Smooth muscle cell (in vitro differentiated cells): ENCODE measurements around the gene BPGM. TPM values are rescaled to one million over a fixed set of nuclear protein-coding genes. Genes with fewer than 3 reads are reported as not detected.

Experiments
- DNase-seq: peaks from one replicate; lab custom pipeline; 2025; ENCODE audit not compliant: unreplicated experiment; lab: John Stamatoyannopoulos, UW
- H2AFZ ChIP-seq: fragments of 200-600 bp; sonication (generic); 2 replicates; pipeline ENCODE4 v1.6.0; 2016; ENCODE audit warnings: antibody characterized with exemption, low read depth, mild to moderate bottlenecking
- H3F3A ChIP-seq: fragments of 200-600 bp; sonication (generic); 2 replicates; pipeline ENCODE4 v1.6.0; 2017; ENCODE audit warnings: antibody characterized with exemption, low read depth
- H3K27ac ChIP-seq: fragments of 200-600 bp; sonication (generic); 2 replicates; pipeline ENCODE4 v1.5.1; 2016; ENCODE audit warnings: low read depth, mild to moderate bottlenecking
- H3K27me3 ChIP-seq: fragments of 200-600 bp; sonication (generic); 2 replicates; pipeline ENCODE4 v1.6.1; 2016; ENCODE audit warnings: low read depth, mild to moderate bottlenecking
- H3K36me3 ChIP-seq: fragments of 200-600 bp; sonication (generic); 2 replicates; pipeline ENCODE4 v1.5.1; 2016; ENCODE audit warnings: low read depth
- H3K4me1 ChIP-seq: fragments of 200-600 bp; sonication (generic); 2 replicates; pipeline ENCODE4 v1.5.1; 2016; ENCODE audit warnings: low read depth
- H3K4me2 ChIP-seq: fragments of 200-600 bp; sonication (generic); 2 replicates; pipeline ENCODE4 v1.6.0; 2016; ENCODE audit warnings: mild to moderate bottlenecking
- H3K4me3 ChIP-seq: fragments of 200-600 bp; sonication (generic); 2 replicates; pipeline ENCODE4 v1.5.1; 2016; ENCODE audit warnings: mild to moderate bottlenecking
- H3K79me2 ChIP-seq: fragments of 200-600 bp; sonication (generic); 2 replicates; pipeline ENCODE4 v1.6.0; 2016; ENCODE audit warnings: low read depth, mild to moderate bottlenecking
- H3K9ac ChIP-seq: fragments of 200-600 bp; sonication (generic); 2 replicates; pipeline ENCODE4 v1.6.0; 2016; ENCODE audit warnings: low read depth
- H3K9me3 ChIP-seq: fragments of 200-600 bp; sonication (generic); replicated peaks from 2 replicates; pipeline ENCODE4 v1.5.1; 2016; ENCODE audit warnings: low read depth
- H4K20me1 ChIP-seq: fragments of 200-600 bp; sonication (generic); 2 replicates; pipeline ENCODE4 v1.6.0; 2016; ENCODE audit warnings: low read depth
- CTCF ChIP-seq: fragments of 200-600 bp; sonication (generic); IDR thresholded peaks from 2 replicates; pipeline ENCODE4 v1.5.1; 2017; ENCODE audit warnings: borderline replicate concordance, mild to moderate bottlenecking, antibody characterized with exemption; ENCODE audit not compliant: insufficient read depth, poor library complexity, severe bottlenecking
- WGBS: methylation state at CpG from one replicate; pipeline ENCODE4 v1.1.7; 2016; ENCODE audit warnings: low lambda C conversion rate; 5-methylcytosine and 5-hydroxymethylcytosine counted together
- polyA plus RNA-seq: library from polyadenylated mRNA; unstranded; fragments of >200 nt; fragmentation: Nextera tagmentation; extraction: Ambion mirVana; gene quantifications from 2 replicates; pipeline ENCODE4 v1.2.1, GENCODE V29; 2016
- total RNA-seq: library from RNA; depleted of rRNA; stranded (reverse); fragments of >200 nt; gene quantifications from 2 replicates; pipeline ENCODE4 v1.2.3, GENCODE V29; 2014

Gene BPGM
- total and polyA plus RNA-seq, 2 experiments from 2014 or later = 65.1 to 76.9 TPM

DNA sequence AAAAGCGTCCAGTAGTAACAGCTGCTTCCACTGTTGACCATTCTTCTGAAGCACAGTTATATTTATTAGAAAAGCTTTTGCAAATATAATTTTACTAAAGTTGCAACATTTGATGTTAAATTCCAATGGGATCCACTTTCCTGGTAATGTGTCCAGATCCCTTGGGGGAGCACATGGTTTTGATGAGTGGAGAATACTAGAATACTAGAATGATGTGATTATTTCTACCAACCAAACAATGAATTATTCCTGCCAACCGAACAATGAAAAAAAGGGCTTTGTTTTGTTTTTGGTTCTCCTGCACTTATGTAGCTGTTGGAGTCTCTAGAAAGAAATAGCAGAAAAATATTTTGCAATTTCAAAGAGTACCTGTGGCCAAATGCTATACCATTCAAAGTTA, 59.1 kb downstream of the BPGM start:
- H2AFZ ChIP-seq = no peak overlapping the region

DNA sequence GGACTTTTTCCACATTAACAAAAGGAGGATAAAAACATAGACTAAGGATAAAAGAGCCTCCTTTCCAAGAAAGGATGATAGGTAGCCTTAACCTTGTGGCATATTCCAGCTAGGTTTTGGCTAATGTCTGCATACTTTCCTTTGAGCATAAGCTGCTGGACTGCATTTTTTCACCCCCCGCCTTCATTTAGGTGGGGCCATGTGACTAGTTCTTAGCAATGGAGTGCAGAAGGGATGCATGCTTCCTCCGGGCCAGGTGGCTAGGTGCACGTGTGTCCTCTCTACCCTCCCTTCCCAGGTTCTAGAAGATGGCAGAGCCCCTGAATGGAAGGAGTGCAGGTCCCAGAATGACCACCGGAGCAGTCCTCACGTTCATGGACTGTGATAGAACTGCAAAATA, 59.8 kb downstream of the BPGM start:
- DNase-seq = no peak
- Histone ChIP-seq H3K4me3 (no peak overlapping the region), H3F3A (peaks cover 5% of the 10 kb centered on the region), H3K9ac (no peak overlapping the region), H3K27me3 (no peaks in the 10 kb centered on the region), H3K27ac (no peak overlapping the region), H3K4me1 (peaks cover 16% of the 10 kb centered on the region), H3K79me2 (no peaks in the 10 kb centered on the region), H2AFZ (no peak overlapping the region), H3K9me3 (no peaks in the 10 kb centered on the region), H3K4me2 (no peak overlapping the region), H4K20me1 (no peaks in the 10 kb centered on the region), H3K36me3 (no peaks in the 10 kb centered on the region)
- WGBS = 81% methylated on average over 5 of the region's 5 CpGs
- no peak for TF ChIP-seq CTCF

More for the DNA sequence above, 59.1 kb downstream of the BPGM start:
- H3K4me2 ChIP-seq = no peak overlapping the region
- peaks cover 16% of the 10 kb centered on the region for H3K4me1 ChIP-seq
- no peak for DNase-seq
- H3K36me3 ChIP-seq = no peaks in the 10 kb centered on the region
- peaks cover 5% of the 10 kb centered on the region for H3F3A ChIP-seq
- no peak overlapping the region for H3K4me3 ChIP-seq
- H3K9ac ChIP-seq = no peak overlapping the region
- no peaks in the 10 kb centered on the region for H4K20me1 ChIP-seq
- TF ChIP-seq CTCF = no peak
- no peaks in the 10 kb centered on the region for H3K9me3 ChIP-seq
- H3K27me3 ChIP-seq = no peaks in the 10 kb centered on the region
- 71% methylated on average over 2 of the region's 2 CpGs for WGBS
- H3K27ac ChIP-seq = no peak overlapping the region
- no peaks in the 10 kb centered on the region for H3K79me2 ChIP-seq

DNA sequence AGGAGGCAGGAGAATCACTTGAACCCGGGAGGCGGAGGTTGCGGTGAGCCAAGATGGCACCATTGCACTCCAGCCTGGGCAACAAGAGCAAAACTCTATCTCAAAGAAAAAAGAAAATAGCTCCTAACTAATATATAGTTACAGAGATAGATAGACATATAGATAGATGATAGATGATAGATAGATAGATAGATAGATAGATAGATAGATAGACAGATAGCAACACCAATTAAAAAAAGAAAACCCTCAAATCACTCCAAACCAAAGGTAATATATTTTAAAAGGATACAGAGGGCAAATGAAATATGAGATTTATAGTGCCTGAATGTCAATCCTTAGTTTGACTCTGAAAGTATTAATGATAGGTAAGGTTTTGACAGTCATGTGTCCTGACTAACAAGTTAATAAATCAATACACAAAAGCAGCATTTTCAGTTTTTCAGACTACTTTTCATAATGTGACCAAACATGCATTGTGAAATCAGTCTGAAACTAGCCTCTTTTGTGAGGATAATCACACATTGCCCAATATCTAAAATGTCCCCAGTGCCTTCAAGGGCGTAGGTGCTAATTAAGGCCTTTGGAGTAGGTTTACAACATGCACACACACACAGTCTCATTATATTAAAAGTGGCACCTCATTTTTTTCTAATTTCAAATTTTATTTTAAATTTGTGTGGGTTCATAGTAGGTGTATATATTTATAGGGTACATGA, 61.2 kb downstream of the BPGM start:
- H2AFZ ChIP-seq = no peak overlapping the region
- no peaks in the 10 kb centered on the region for H3K9me3 ChIP-seq
- no peaks in the 10 kb centered on the region for H3K27me3 ChIP-seq
- WGBS = 96% methylated on average over 4 of the region's 4 CpGs
- DNase-seq = no peak
- H3K79me2 ChIP-seq = peaks cover 6% of the 10 kb centered on the region
- H3K9ac ChIP-seq = no peak overlapping the region
- H4K20me1 ChIP-seq = no peaks in the 10 kb centered on the region
- peaks cover 5% of the 10 kb centered on the region for H3F3A ChIP-seq
- H3K36me3 ChIP-seq = no peaks in the 10 kb centered on the region
- no peak for TF ChIP-seq CTCF
- no peak overlapping the region for H3K27ac ChIP-seq
- no peak overlapping the region for H3K4me2 ChIP-seq
- H3K4me1 ChIP-seq = peaks cover 11% of the 10 kb centered on the region
- no peak overlapping the region for H3K4me3 ChIP-seq

GRCh38 chr7:134708692-134709091, 62.0 kb downstream of the BPGM start:
- Histone ChIP-seq H3F3A (no peaks in the 10 kb centered on the region), H3K9ac (no peak overlapping the region), H2AFZ (no peak overlapping the region), H3K9me3 (no peaks in the 10 kb centered on the region), H3K4me3 (no peak overlapping the region), H3K4me2 (no peak overlapping the region), H3K27ac (no peak overlapping the region), H3K27me3 (no peaks in the 10 kb centered on the region), H4K20me1 (no peaks in the 10 kb centered on the region), H3K36me3 (no peaks in the 10 kb centered on the region), H3K79me2 (peaks cover 13% of the 10 kb centered on the region), H3K4me1 (peaks cover 4% of the 10 kb centered on the region)
- WGBS = 78% methylated on average over 2 of the region's 2 CpGs
- no peak for TF ChIP-seq CTCF
- no peak for DNase-seq
